Measurements from ENCODE around the gene MEMO1.
"Not testable (repeated sequence)": the region's sequence is repeated elsewhere in the genome, so short reads cannot be mapped to it uniquely, and the experiment has no call there.

DNA sequence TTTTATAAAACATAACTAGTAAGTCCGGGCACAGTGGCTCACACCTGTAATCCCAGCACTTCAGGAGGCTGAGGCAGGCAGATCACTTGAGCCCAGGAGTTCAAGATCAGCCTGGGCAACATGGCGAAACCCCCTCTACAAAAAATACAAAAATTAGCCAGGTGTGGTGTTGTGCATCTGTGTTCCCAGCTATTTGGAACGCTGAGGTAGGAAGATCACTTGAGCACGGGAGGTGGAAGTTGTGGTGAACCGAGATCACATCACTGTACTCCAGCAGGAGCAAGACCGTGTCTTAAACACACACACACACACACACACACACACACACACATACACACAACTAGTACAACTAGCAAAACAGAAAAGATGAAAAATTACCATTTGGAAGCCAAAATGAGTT is 103.3 kb downstream of the MEMO1 start:
- not testable (repeated sequence) for TF ChIP-seq EZH2 (IDR thresholded peaks at IDR 0.05); POLR2A (IDR thresholded peaks at IDR 0.05; ENCODE audit: borderline replicate concordance, extremely low read depth, insufficient read depth, insufficient read length); SRF (IDR thresholded peaks at IDR 0.05; ENCODE audit: low read depth); POLR2AphosphoS5 (IDR thresholded peaks at IDR 0.05; ENCODE audit: low read depth, low read length); YY1 (IDR thresholded peaks at IDR 0.05; ENCODE audit: extremely low read depth, insufficient replicate concordance, low read depth, low read length)
- TF ChIP-seq, protein P1, sequence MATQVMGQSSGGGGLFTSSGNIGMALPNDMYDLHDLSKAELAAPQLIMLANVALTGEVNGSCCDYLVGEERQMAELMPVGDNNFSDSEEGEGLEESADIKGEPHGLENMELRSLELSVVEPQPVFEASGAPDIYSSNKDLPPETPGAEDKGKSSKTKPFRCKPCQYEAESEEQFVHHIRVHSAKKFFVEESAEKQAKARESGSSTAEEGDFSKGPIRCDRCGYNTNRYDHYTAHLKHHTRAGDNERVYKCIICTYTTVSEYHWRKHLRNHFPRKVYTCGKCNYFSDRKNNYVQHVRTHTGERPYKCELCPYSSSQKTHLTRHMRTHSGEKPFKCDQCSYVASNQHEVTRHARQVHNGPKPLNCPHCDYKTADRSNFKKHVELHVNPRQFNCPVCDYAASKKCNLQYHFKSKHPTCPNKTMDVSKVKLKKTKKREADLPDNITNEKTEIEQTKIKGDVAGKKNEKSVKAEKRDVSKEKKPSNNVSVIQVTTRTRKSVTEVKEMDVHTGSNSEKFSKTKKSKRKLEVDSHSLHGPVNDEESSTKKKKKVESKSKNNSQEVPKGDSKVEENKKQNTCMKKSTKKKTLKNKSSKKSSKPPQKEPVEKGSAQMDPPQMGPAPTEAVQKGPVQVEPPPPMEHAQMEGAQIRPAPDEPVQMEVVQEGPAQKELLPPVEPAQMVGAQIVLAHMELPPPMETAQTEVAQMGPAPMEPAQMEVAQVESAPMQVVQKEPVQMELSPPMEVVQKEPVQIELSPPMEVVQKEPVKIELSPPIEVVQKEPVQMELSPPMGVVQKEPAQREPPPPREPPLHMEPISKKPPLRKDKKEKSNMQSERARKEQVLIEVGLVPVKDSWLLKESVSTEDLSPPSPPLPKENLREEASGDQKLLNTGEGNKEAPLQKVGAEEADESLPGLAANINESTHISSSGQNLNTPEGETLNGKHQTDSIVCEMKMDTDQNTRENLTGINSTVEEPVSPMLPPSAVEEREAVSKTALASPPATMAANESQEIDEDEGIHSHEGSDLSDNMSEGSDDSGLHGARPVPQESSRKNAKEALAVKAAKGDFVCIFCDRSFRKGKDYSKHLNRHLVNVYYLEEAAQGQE (IDR thresholded peaks at IDR 0.05; ENCODE audit: low read depth): not testable (repeated sequence)
- TF ChIP-seq, protein P2, sequence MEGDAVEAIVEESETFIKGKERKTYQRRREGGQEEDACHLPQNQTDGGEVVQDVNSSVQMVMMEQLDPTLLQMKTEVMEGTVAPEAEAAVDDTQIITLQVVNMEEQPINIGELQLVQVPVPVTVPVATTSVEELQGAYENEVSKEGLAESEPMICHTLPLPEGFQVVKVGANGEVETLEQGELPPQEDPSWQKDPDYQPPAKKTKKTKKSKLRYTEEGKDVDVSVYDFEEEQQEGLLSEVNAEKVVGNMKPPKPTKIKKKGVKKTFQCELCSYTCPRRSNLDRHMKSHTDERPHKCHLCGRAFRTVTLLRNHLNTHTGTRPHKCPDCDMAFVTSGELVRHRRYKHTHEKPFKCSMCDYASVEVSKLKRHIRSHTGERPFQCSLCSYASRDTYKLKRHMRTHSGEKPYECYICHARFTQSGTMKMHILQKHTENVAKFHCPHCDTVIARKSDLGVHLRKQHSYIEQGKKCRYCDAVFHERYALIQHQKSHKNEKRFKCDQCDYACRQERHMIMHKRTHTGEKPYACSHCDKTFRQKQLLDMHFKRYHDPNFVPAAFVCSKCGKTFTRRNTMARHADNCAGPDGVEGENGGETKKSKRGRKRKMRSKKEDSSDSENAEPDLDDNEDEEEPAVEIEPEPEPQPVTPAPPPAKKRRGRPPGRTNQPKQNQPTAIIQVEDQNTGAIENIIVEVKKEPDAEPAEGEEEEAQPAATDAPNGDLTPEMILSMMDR (IDR thresholded peaks at IDR 0.05 in 2 of 3, conservative IDR thresholded peaks at IDR 0.05 in 1 of 3; ENCODE audit: borderline replicate concordance in 1 of 3, insufficient read depth in 1 of 3, low read depth in 2 of 3, low read length in 2 of 3): not testable (repeated sequence)

Measured in HCT116 (cell line).